ENCODE measurements around the gene PRAC2. TPM values are rescaled to one million over a fixed set of nuclear protein-coding genes. Genes with fewer than 3 reads are reported as not detected.

PRAC2 gene
- total and polyA plus RNA-seq, 2 of the 13 experiments (the other 11 are each of a cell fraction or from before 2014, with no cell fraction given), result not detected

- TF ChIP-seq EZH2 (conservative IDR thresholded peaks at IDR 0.05; ENCODE audit: low read depth, low read length), result peak; percentile 67; the same call in 1 of the 2 replicates
- TF ChIP-seq REST (IDR thresholded peaks at IDR 0.05; ENCODE audit: borderline replicate concordance in 1 of 2, low read depth in 1 of 2, low read length in 2 of 2), result no peak
- TF ChIP-seq ELF1 (CRISPR knock-in tag; IDR thresholded peaks at IDR 0.05), result peak; percentile 31; the same call in 1 of the 2 replicates
- 0 out of 2 replicates have a peak, but pooled peaks have one; percentile 29 for TF ChIP-seq ZNF788 (CRISPR knock-in tag; IDR thresholded peaks at IDR 0.05; ENCODE audit: borderline replicate concordance)
- no peak for TF ChIP-seq SSRP1 (CRISPR knock-in tag; IDR thresholded peaks at IDR 0.05)
- TF ChIP-seq EHMT2 (IDR thresholded peaks at IDR 0.05; ENCODE audit: borderline replicate concordance, low read depth, low read length), result no peak
- no peak for TF ChIP-seq MTA3 (CRISPR knock-in tag; IDR thresholded peaks at IDR 0.05)
- TF ChIP-seq ZKSCAN5 (CRISPR knock-in tag; IDR thresholded peaks at IDR 0.05), result no peak
- no peak for TF ChIP-seq ZNF674 (CRISPR knock-in tag; IDR thresholded peaks at IDR 0.05; ENCODE audit: low read depth)
- TF ChIP-seq FLYWCH1 (CRISPR knock-in tag; IDR thresholded peaks at IDR 0.05), result no peak
- peak; percentile 49 for TF ChIP-seq HNRNPLL (IDR thresholded peaks at IDR 0.05; ENCODE audit: low read depth, low read length, poor library complexity, severe bottlenecking)
- 0 out of 2 replicates have a peak, but pooled peaks have one; percentile 37 for TF ChIP-seq ZNF792 (CRISPR knock-in tag; IDR thresholded peaks at IDR 0.05)
- TF ChIP-seq NR2F6 (IDR thresholded peaks at IDR 0.05), result no peak
- TF ChIP-seq NR2F6 (CRISPR knock-in tag; IDR thresholded peaks at IDR 0.05), result 0 out of 2 replicates have a peak, but pooled peaks have one; percentile 9
- no peak for TF ChIP-seq SNAI1 (CRISPR knock-in tag; IDR thresholded peaks at IDR 0.05; ENCODE audit: borderline replicate concordance)
- TF ChIP-seq TFDP2 (CRISPR knock-in tag; IDR thresholded peaks at IDR 0.05), result peak; percentile 26; the same call in 1 of the 2 replicates
- TF ChIP-seq TEAD2 (CRISPR knock-in tag; IDR thresholded peaks at IDR 0.05), result no peak
Observed at GRCh38 chr17:48678141-48678971, 44.6 kb upstream of the PRAC2 start (continued).

Measured in HepG2 (cell line).